SKM-1 treated with dmso at 0.1 percent for 144 hours (cell line): ENCODE measurements around the gene TCOF1.

Experiments used
- DNase-seq: peaks from one replicate; lab custom pipeline; 2025; ENCODE audit not compliant: unreplicated experiment; lab: John Stamatoyannopoulos, UW

Gene TCOF1

DNA sequence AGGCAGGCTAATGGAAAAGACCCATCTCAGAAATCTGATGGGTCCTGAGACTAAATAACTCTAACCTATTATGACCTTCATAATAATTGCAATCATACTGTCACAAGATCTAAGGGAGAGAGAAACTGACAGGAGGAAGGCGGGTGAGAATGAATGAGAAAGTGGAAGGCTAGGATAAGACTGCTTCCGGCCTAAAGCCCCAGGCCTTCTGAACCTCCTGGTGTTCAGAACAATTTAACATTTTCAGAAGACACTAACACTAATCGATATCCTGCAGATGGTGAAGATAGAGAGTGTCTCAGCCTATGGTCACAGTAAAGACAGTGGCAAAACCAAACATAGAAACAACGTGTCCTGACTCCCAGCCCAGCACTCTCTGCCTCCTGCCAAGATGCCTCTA lies 90.8 kb downstream of the TCOF1 start:
- DNase-seq = no peak

DNA sequence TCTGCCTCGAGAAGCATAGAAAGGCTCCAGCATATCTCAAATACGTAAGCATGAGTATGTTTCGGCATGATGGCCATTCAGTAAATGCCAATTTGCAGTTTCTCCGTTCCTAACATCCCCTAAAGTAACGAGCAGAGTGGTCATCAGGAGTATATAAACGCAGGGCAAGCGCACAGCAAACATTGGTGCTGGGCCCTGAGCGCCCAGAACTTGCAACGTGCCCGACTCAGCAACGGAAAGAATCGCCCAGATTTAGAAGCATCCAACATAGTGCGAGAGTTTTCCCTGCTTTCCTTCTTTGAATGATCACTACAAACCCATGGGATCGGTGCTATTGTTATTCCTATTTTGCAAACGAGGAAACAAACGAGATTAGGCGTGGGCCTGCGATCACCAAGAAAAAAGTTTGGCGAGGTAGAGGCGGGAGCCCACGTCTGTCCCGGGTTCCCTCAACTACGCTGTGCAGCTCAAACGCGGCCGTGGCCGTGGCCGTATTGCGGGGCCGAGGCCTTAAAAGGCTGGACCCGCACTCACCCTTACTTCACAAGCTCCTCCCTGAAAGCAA lies 91.5 kb downstream of the TCOF1 start:
- peak; percentile 69 for DNase-seq
